ENCODE measurements around the gene KRT83.

DNA sequence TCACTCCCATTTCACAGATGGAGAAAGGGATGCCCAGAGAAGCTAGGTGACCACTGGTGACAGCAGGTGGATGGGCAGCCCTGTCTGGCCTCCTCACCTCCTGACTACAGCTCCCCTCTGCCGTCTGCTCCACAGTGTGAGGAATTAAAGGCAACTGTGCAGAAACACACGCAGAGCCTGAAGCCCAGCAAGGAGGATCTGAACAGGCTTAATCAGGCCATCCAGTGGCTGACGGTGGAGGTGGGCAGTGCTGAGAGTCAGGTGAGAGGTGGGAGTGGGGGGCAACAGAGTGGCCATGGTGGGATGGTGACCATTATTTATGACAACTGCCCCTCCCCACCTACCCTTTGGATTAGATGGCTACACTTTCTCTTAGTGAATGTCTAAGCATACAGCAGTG, 45.5 kb downstream of the KRT83 start:
- TF ChIP-seq, protein P1, sequence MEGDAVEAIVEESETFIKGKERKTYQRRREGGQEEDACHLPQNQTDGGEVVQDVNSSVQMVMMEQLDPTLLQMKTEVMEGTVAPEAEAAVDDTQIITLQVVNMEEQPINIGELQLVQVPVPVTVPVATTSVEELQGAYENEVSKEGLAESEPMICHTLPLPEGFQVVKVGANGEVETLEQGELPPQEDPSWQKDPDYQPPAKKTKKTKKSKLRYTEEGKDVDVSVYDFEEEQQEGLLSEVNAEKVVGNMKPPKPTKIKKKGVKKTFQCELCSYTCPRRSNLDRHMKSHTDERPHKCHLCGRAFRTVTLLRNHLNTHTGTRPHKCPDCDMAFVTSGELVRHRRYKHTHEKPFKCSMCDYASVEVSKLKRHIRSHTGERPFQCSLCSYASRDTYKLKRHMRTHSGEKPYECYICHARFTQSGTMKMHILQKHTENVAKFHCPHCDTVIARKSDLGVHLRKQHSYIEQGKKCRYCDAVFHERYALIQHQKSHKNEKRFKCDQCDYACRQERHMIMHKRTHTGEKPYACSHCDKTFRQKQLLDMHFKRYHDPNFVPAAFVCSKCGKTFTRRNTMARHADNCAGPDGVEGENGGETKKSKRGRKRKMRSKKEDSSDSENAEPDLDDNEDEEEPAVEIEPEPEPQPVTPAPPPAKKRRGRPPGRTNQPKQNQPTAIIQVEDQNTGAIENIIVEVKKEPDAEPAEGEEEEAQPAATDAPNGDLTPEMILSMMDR (IDR thresholded peaks at IDR 0.05) = no peak
- no peak for TF ChIP-seq POLR2A (IDR thresholded peaks at IDR 0.05)
